ENCODE data around the gene PWP2.
"Not testable (repeated sequence)": the region's sequence is repeated elsewhere in the genome, so short reads cannot be mapped to it uniquely, and the experiment has no call there.

DNA sequence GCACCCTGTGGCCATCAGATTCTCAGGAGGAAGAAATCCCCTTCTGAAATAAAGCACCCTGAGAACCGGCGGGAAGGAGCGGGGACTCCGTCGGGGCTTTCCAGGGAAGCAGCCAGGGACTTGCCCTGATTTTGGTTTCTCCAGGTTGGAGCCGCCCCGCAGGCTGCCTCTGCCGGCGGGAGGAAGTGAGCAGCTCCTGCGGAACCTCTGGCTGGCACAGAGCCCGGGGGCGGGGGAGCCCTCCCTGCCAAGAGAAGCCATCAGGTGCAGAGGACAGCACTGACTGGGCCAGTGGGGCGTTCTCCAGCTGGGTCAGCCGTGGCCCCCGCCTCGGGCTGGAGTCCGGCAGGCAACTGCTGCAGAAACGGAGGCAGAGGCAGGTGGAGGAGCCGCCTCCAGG, 65.5 kb downstream of the PWP2 start:
- TF ChIP-seq, protein P1, sequence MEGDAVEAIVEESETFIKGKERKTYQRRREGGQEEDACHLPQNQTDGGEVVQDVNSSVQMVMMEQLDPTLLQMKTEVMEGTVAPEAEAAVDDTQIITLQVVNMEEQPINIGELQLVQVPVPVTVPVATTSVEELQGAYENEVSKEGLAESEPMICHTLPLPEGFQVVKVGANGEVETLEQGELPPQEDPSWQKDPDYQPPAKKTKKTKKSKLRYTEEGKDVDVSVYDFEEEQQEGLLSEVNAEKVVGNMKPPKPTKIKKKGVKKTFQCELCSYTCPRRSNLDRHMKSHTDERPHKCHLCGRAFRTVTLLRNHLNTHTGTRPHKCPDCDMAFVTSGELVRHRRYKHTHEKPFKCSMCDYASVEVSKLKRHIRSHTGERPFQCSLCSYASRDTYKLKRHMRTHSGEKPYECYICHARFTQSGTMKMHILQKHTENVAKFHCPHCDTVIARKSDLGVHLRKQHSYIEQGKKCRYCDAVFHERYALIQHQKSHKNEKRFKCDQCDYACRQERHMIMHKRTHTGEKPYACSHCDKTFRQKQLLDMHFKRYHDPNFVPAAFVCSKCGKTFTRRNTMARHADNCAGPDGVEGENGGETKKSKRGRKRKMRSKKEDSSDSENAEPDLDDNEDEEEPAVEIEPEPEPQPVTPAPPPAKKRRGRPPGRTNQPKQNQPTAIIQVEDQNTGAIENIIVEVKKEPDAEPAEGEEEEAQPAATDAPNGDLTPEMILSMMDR (IDR thresholded peaks at IDR 0.05; ENCODE audit: insufficient read depth, low read length), result not testable (repeated sequence)
- not testable (repeated sequence) for TF ChIP-seq POLR2AphosphoS5 (IDR thresholded peaks at IDR 0.05; ENCODE audit: low read depth)
